Activated naive CD4-positive, alpha-beta T cell treated with anti-CD3 and anti-CD28 coated beads, Interleukin-2, amount 10 ng/mL, durations not matched to agents 7 days and 5 days (primary cell): ENCODE results near the gene DLL4.

Experiments
- CTCF ChIA-PET: fragments of 350-600 bp; sonication (Branson Sonifier 250); formaldehyde crosslinking; loops from one replicate; lab custom pipeline; 2021; ENCODE audit warnings: antibody characterized with exemption; lab: Charles Lee
- DNase-seq: peaks from one replicate; pipeline ENCODE4 v3.0.0-alpha.2; 2020
- H3K27ac Mint-ChIP-seq: one replicate; pipeline ENCODE4 v1.8.0; 2021; ENCODE audit warnings: mild to moderate bottlenecking, moderate library complexity, mixed read lengths
- H3K27me3 Mint-ChIP-seq: one replicate; pipeline ENCODE4 v1.8.0; 2021; ENCODE audit warnings: mild to moderate bottlenecking, mixed read lengths
- H3K36me3 Mint-ChIP-seq: one replicate; pipeline ENCODE4 v1.8.0; 2021; ENCODE audit warnings: mixed read lengths
- H3K4me1 Mint-ChIP-seq: one replicate; pipeline ENCODE4 v1.8.0; 2021; ENCODE audit warnings: mixed read lengths
- H3K4me3 Mint-ChIP-seq: one replicate; pipeline ENCODE4 v1.8.0; 2021; ENCODE audit warnings: mild to moderate bottlenecking, moderate library complexity, mixed read lengths
- H3K9me3 Mint-ChIP-seq: one replicate; pipeline ENCODE4 v1.8.0; 2021; ENCODE audit warnings: mixed read lengths

DLL4 gene

DNA sequence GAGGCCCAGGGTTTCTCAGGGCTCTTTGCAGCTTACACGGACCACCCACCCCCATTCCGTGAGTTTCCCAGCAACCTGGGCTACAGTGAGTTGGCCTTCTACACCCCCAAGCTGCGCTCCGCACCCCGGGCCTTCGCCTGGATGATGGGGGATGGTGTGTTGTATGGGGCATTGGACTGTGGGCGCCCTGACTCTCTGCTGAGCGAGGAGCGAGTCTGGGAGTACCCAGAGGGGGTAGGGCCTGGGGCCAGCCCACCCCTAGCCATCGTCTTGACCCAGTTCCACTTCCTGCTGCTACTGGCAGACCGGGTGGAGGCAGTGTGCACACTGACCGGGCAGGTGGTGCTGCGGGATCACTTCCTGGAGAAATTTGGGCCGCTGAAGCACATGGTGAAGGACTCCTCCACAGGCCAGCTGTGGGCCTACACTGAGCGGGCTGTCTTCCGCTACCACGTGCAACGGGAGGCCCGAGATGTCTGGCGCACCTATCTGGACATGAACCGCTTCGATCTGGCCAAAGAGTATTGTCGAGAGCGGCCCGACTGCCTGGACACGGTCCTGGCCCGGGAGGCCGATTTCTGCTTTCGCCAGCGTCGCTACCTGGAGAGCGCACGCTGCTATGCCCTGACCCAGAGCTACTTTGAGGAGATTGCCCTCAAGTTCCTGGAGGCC is 29.5 kb upstream of the DLL4 start:
- Mint-ChIP-seq H3K4me1 (peaks cover 37% of the 10 kb centered on the region), H3K9me3 (no peaks in the 10 kb centered on the region), H3K27me3 (no peaks in the 10 kb centered on the region), H3K4me3 (no peak overlapping the region), H3K27ac (no peak overlapping the region), H3K36me3 (peaks cover 37% of the 10 kb centered on the region)
- CTCF ChIA-PET: interaction anchor here (1.0 to 10.5 kb wide), 4 partner anchors 23 to 310 kb away, joined by 3 to 252 read pairs (median 3); no protein-coding TSS in a partner anchor
- DNase-seq: no peak

DNA sequence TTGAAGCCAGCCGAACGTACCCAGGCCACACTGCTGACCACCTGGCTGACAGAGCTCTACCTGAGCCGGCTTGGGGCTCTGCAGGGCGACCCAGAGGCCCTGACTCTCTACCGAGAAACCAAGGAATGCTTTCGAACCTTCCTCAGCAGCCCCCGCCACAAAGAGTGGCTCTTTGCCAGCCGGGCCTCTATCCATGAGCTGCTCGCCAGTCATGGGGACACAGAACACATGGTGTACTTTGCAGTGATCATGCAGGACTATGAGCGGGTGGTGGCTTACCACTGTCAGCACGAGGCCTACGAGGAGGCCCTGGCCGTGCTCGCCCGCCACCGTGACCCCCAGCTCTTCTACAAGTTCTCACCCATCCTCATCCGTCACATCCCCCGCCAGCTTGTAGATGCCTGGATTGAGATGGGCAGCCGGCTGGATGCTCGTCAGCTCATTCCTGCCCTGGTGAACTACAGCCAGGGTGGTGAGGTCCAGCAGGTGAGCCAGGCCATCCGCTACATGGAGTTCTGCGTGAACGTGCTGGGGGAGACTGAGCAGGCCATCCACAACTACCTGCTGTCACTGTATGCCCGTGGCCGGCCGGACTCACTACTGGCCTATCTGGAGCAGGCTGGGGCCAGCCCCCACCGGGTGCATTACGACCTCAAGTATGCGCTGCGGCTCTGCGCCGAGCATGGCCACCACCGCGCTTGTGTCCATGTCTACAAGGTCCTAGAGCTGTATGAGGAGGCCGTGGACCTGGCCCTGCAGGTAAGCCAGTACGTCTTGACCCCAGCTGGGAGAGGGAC is 28.7 kb upstream of the DLL4 start:
- no peak for DNase-seq
- Mint-ChIP-seq H3K4me1 (peaks cover 32% of the 10 kb centered on the region), H3K9me3 (no peaks in the 10 kb centered on the region), H3K27me3 (no peaks in the 10 kb centered on the region), H3K4me3 (no peak overlapping the region), H3K36me3 (peaks cover 35% of the 10 kb centered on the region), H3K27ac (no peak overlapping the region)
- CTCF ChIA-PET: interaction anchor here (1.0 to 10.5 kb wide), 3 partner anchors 23 to 311 kb away, joined by 3 to 252 read pairs (median 3); no protein-coding TSS in a partner anchor

DNA sequence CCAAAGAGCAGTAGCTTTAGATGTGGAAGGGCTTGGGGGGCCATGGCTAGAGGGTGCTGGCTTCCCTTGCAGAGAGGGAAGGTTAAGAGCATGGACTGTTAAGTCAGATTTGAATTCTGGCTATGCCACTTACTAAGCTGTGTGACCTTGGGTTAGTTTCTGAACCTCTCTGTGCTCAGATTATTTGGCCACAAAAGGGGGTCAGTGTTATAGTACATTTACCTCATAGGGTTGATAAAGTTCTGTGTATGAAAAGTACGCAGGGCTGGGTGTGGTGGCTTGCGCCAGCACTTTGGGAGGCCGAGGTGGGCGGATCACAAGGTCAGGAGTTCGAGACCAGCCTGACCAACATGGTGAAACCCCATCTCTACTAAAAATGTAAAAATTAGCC is 28.1 kb upstream of the DLL4 start:
- DNase-seq: no peak
- Mint-ChIP-seq H3K36me3 (peaks cover 33% of the 10 kb centered on the region), H3K27me3 (no peaks in the 10 kb centered on the region), H3K9me3 (no peaks in the 10 kb centered on the region), H3K4me1 (peaks cover 30% of the 10 kb centered on the region), H3K4me3 (no peak overlapping the region), H3K27ac (no peak overlapping the region)
- CTCF ChIA-PET: interaction anchor here (0.7 to 10.5 kb wide), 4 partner anchors 24 to 311 kb away, joined by 3 to 252 read pairs (median 3); no protein-coding TSS in a partner anchor

DNA sequence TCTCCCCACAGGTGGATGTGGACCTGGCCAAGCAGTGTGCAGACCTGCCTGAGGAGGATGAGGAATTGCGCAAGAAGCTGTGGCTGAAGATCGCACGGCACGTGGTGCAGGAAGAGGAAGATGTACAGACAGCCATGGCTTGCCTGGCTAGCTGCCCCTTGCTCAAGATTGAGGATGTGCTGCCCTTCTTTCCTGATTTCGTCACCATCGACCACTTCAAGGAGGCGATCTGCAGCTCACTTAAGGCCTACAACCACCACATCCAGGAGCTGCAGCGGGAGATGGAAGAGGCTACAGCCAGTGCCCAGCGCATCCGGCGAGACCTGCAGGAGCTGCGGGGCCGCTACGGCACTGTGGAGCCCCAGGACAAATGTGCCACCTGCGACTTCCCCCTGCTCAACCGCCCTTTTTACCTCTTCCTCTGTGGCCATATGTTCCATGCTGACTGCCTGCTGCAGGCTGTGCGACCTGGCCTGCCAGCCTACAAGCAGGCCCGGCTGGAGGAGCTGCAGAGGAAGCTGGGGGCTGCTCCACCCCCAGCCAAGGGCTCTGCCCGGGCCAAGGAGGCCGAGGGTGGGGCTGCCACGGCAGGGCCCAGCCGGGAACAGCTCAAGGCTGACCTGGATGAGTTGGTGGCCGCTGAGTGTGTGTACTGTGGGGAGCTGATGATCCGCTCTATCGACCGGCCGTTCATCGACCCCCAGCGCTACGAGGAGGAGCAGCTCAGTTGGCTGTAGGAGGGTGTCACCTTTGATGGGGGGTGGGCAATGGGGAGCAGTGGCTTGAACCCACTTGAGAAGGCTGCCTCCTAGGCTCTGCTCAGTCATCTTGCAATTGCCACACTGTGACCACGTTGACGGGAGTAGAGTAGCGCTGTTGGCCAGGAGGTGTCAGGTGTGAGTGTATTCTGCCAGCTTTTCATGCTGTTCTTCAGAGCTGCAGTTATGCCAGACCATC is 26.3 kb upstream of the DLL4 start:
- peaks cover 42% of the 10 kb centered on the region for H3K4me1 Mint-ChIP-seq
- CTCF ChIA-PET: interaction anchor here (0.6 to 10.5 kb wide), 10 partner anchors 8 to 901 kb away, joined by 3 to 252 read pairs (median 14); partner anchors contain the start of gene VPS18

DNA sequence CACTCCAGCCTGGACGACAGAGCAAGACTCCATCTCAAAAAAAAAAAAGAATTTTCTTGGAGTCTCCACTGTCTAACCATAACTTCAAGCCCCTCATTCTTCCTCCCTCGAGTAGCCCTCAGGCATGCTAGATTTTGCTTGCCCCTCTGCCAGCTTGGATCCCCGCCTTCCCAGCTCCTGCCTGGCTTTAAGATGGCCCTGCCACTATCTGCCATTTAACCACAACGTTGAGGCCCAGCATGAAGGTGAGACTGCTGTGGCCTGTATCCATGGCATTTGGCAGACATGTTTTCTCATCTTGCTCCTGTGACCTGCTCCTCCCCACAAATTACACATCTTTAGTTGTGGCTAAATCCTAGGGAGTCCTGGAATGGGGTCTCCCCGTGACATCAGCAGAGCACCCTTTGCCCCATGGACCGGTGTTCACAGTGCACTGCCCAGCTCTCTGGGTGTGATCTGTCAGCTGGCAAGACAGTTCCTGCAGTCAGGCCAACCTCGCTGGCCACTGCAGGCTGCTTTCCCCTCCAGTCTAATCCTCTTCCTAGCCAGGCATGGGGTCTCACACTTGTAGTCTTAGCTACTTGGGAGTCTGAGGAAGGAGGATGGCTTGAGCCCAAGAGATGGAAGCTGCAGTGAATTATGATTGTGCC is 24.5 kb upstream of the DLL4 start:
- no peak overlapping the region for H3K27ac Mint-ChIP-seq

More for the DNA sequence above, 26.3 kb upstream of the DLL4 start:
- Mint-ChIP-seq H3K4me3 (no peak overlapping the region), H3K36me3 (peaks cover 29% of the 10 kb centered on the region), H3K9me3 (no peaks in the 10 kb centered on the region), H3K27ac (peak overlapping the region; percentile 12), H3K27me3 (peaks cover 3% of the 10 kb centered on the region)
- DNase-seq: no peak

DNA sequence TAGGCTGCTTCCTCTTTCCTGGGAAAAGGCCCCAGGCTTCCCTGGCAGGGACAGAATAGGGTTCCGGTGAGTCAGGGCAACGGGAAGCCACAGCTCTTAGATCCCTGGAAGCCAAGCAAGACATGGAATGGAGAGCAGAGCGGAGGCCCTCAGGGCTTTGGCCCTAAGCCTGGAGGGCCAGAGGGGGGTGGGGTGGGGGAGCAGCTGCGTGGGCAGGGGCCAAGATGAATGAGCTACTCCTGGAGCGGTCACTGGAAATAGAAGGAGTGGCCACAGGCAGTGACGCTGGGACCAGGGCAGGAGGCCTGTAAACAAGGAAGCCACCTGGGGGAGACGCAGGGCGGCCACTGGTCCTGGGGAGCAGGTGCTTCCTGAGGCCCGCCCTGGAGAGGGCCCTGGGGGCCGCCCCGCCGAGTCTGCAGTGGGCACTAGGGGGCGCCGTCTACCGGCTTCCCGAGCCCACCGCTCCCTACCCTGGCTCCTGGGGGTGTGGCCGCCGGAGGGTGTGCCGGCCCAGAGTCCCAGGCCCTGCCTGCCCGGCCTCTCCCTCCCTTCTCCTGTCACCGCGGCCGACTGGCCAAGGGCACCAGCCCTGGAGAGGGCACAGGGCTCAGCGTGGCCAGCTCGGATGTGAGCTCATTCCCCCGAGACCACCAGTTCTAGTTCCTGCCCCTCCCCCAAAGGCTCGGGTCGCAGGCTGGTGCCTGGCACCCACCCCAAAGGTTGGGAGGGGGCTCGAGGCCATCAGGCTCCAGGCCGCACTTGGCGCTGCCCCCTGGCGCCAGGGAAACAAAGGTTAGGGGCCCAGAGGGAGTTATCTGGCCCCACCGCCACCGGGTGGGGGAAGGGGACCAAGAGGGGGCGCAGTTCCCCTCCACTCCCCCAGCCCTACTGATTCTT is 22.8 kb upstream of the DLL4 start:
- Mint-ChIP-seq H3K4me3 (peak overlapping the region; percentile 67), H3K36me3 (peaks cover 18% of the 10 kb centered on the region), H3K4me1 (peaks cover 48% of the 10 kb centered on the region), H3K27me3 (peaks cover 3% of the 10 kb centered on the region), H3K27ac (peak overlapping the region; percentile 14), H3K9me3 (no peaks in the 10 kb centered on the region)
- peak; percentile 80 for DNase-seq
- CTCF ChIA-PET: interaction anchor here (0.6 to 7.1 kb wide), 18 partner anchors 8 to 468 kb away, joined by 3 to 83 read pairs (median 4); partner anchors contain the start of genes DLL4 and VPS18

More for the DNA sequence above, 24.5 kb upstream of the DLL4 start:
- Mint-ChIP-seq H3K36me3 (peaks cover 22% of the 10 kb centered on the region), H3K27me3 (peaks cover 3% of the 10 kb centered on the region), H3K4me3 (no peak overlapping the region), H3K4me1 (peaks cover 45% of the 10 kb centered on the region), H3K9me3 (no peaks in the 10 kb centered on the region)
- DNase-seq: no peak
- CTCF ChIA-PET: interaction anchor here (0.7 to 7.1 kb wide), 15 partner anchors 9 to 544 kb away, joined by 3 to 83 read pairs (median 7); partner anchors contain the start of genes DLL4 and VPS18

DNA sequence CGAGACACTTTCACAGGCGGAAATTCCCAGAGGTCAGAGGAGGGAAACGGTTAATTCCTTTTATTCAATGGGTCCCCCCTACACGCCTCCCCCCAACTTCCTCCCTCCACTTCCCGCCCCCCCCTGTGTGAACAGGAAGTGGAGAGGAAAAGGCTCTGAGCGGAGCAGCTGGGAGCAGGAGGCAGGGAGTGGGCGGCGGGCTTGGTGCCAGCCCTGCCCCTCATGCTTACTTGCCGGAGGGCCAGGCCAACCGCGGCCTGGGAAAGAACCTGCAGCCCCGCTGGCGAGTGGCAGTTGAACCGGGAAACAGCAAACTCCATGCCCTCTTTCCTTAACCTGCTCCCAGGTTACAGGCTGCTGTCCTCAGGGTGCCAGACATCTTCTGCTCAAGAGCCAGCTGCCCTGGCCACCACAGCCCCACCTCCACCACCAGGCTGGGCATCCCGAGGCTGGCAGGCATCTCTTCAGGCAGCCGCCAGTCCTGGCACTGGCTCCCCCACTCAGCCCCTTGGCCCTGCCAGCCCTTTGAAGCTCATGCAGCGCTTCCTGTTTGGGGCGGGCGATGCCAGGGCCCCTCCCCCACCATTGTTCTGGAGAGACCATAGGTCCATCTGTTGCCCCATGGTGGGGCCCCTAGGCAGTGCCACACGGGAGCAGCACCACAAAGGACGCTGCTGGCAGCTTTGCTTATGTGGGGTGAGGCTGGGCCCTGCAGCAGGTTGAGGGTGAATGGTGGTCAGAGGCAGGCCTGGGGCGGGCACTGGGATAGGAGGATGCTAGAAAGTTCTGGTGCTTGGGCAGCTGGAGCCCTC is 21.9 kb upstream of the DLL4 start:
- Mint-ChIP-seq H3K4me1 (peaks cover 48% of the 10 kb centered on the region), H3K4me3 (peak overlapping the region; percentile 67), H3K9me3 (no peaks in the 10 kb centered on the region), H3K36me3 (peaks cover 18% of the 10 kb centered on the region), H3K27ac (peak overlapping the region; percentile 77), H3K27me3 (peaks cover 3% of the 10 kb centered on the region)
- CTCF ChIA-PET: interaction anchor here (0.7 to 7.1 kb wide), 17 partner anchors 9 to 283 kb away, joined by 3 to 83 read pairs (median 6); partner anchors contain the start of genes DLL4 and VPS18
- DNase-seq: peak; percentile 72

DNA sequence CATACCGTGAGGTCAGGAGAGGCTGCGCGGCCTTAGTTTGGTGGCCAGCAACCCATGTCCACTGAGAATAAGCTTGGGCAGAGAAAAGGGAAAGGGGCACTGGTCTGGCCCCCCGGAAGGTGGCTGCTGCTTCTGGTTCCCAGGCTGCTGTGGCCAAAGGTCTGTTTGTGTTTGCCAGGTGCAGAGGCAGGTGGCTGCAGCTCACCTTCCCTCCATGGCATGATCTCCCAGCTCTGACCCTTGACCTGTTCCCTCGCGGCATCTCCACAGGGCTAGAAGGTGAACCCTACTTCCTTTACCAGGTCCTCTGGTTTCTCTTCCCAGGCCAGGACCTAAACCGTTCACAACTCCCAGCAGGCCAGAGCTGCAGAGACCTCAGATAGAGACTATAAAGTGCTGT is 21.0 kb upstream of the DLL4 start:
- CTCF ChIA-PET: interaction anchor here (0.6 to 7.1 kb wide), 10 partner anchors 13 to 277 kb away, joined by 3 to 83 read pairs (median 6); partner anchors contain the start of genes DLL4 and VPS18

DNA sequence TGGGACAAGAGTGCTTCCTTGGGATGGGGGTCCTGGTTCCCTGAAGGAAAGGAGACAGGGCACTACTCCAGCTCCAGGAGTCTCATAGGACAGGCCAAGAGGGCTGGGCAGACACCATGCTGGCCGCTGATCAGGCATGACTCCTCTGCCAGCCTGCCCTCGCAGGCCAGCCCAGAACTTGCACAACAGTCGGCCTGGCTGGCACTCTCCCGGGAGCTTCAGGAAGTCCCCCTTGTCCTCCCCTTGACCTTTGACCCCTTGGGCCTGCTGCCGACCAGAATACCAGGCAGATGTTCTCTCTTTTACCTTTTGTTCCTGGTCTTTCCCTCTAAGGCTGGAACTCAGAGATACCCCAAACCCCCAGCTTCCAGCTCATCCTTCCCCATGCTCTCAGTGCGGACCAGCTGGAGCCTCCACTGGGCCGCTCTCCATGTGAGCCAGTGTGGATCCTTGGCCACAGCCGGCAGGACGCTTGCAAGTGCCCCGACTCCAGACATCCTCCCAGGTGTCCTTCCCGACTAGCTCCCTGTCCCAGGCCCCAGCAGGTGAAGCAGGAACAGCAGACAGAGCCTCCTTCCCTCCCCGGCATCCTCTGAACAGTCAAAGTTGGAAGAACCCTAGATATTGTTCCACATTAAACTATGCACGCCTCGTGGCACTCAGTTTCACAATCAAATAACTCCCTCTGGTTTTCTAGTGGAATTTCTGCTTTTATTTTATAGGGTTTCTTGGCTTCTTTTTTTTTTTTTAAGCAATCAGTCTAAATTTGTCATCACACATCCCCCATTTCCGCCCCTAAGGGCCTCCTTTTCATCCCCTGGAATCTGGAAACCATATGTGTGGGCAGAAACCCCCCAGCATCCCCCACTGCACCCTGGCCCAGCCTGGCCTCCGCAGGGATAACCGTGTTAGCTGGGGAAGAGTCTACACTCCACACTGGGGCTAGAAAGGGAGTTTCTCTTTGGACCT is 19.2 kb upstream of the DLL4 start:
- peaks cover 3% of the 10 kb centered on the region for H3K27me3 Mint-ChIP-seq
- H3K4me1 Mint-ChIP-seq: peaks cover 26% of the 10 kb centered on the region
- no peak for DNase-seq
- H3K4me3 Mint-ChIP-seq: no peak overlapping the region
- peaks cover 2% of the 10 kb centered on the region for H3K9me3 Mint-ChIP-seq
- H3K36me3 Mint-ChIP-seq: no peaks in the 10 kb centered on the region
- CTCF ChIA-PET: interaction anchor here (0.6 to 1.6 kb wide), 4 partner anchors 20 to 591 kb away, joined by 3 to 4 read pairs (median 3); no protein-coding TSS in a partner anchor
- peak overlapping the region; percentile 45 for H3K27ac Mint-ChIP-seq

More for the DNA sequence above, 21.0 kb upstream of the DLL4 start:
- Mint-ChIP-seq H3K4me1 (peaks cover 41% of the 10 kb centered on the region), H3K9me3 (no peaks in the 10 kb centered on the region), H3K4me3 (peak overlapping the region; percentile 28), H3K36me3 (peaks cover 12% of the 10 kb centered on the region), H3K27me3 (peaks cover 3% of the 10 kb centered on the region), H3K27ac (peak overlapping the region; percentile 37)
- DNase-seq: no peak

DNA sequence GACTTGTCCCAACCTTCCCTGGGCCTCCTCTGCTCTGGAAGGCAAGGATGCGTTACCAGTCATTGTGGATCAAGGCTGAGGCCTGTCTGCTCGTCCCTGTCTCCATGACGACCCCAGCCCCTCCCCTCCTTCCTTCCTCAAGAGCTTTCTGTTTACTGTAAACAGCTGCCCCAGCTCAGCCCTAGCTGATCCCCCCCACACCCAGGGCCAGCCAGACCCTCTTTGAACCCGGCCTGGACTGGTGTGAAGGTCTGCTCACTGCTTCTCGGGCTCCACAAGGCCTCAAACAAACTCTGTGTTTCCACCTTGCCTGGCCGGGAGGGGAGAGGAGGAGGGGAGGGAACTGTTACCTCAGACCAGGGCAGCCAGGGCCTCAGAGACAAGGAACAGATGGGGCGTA is 18.0 kb upstream of the DLL4 start:
- CTCF ChIA-PET: interaction anchor here (1.0 to 1.7 kb wide), 3 partner anchors 8 to 31 kb away, joined by 3 to 8 read pairs (median 4); partner anchors contain the start of gene VPS18
- H3K9me3 Mint-ChIP-seq: peaks cover 2% of the 10 kb centered on the region
- DNase-seq: no peak
- no peaks in the 10 kb centered on the region for H3K36me3 Mint-ChIP-seq
- peaks cover 22% of the 10 kb centered on the region for H3K4me1 Mint-ChIP-seq
- H3K27me3 Mint-ChIP-seq: peaks cover 8% of the 10 kb centered on the region
- H3K27ac Mint-ChIP-seq: no peak overlapping the region
- no peak overlapping the region for H3K4me3 Mint-ChIP-seq
